PC-3 (cell line): ENCODE measurements around the gene GPR37L1. TPM values are rescaled to one million over a fixed set of nuclear protein-coding genes. Genes with fewer than 3 reads are reported as not detected.

Experiments used
- ATAC-seq: fragments of 200-7000 bp; cut with Tn5 transposase; 2 replicates; pipeline ENCODE4 v1.9.1; 2020; ENCODE audit warnings: mild to moderate bottlenecking, moderate library complexity
- BruUV-seq: library from RNA; stranded (reverse); fragments of 400-500 nt; replicated peaks from 2 replicates; lab custom pipeline; 2021; lab: Mats Ljungman, UMichigan
- CTCF ChIA-PET: fragments of 300-600 bp; sonication (Branson Sonifier 250); formaldehyde crosslinking; loops from one replicate; lab custom pipeline; 2022; ENCODE audit warnings: antibody characterized with exemption; lab: Charles Lee
- POLR2A ChIA-PET: fragments of 300-600 bp; sonication (Branson Sonifier 250); formaldehyde crosslinking; loops from one replicate; lab custom pipeline; 2022; ENCODE audit warnings: antibody characterized with exemption; ENCODE audit not compliant: unreplicated experiment; lab: Charles Lee
- DNase-seq: peaks from one replicate; pipeline ENCODE4 v3.0.0-alpha.2; 2015
- H2AFZ ChIP-seq: fragments of 300-600 bp; sonication (generic); 2 replicates; pipeline ENCODE4 v1.6.0; 2016; ENCODE audit warnings: antibody characterized with exemption, low read length
- H3F3A ChIP-seq: fragments of 300-600 bp; sonication (generic); one replicate; pipeline ENCODE4 v1.6.0; 2017; ENCODE audit warnings: antibody characterized with exemption, low read length, control low read depth, mild to moderate bottlenecking; ENCODE audit not compliant: unreplicated experiment
- H3K27ac ChIP-seq: fragments of 300-600 bp; sonication (generic); 2 replicates; pipeline ENCODE4 v1.5.1; 2016; ENCODE audit warnings: mild to moderate bottlenecking, low read length
- H3K27me3 ChIP-seq: fragments of 300-600 bp; sonication (generic); 2 replicates; pipeline ENCODE4 v1.6.1; 2016; ENCODE audit warnings: low read length, mixed read lengths
- H3K36me3 ChIP-seq: fragments of 300-600 bp; sonication (generic); 2 replicates; pipeline ENCODE4 v1.6.1; 2016; ENCODE audit warnings: low read depth, mixed run types, low read length, mixed read lengths
- H3K4me1 ChIP-seq: fragments of 300-600 bp; sonication (generic); 2 replicates; pipeline ENCODE4 v1.5.1; 2016; ENCODE audit warnings: low read length; ENCODE audit not compliant: insufficient read depth
- H3K4me2 ChIP-seq: fragments of 300-600 bp; sonication (generic); 2 replicates; pipeline ENCODE4 v1.6.0; 2016; ENCODE audit warnings: low read length
- H3K4me3 ChIP-seq: fragments of 300-600 bp; sonication (generic); 2 replicates; pipeline ENCODE4 v1.5.1; 2016; ENCODE audit warnings: mild to moderate bottlenecking, low read length, mixed read lengths
- H3K79me2 ChIP-seq: fragments of 300-600 bp; sonication (generic); 2 replicates; pipeline ENCODE4 v1.6.1; 2017; ENCODE audit warnings: low read length, mixed read lengths
- H3K9ac ChIP-seq: fragments of 300-600 bp; sonication (generic); 2 replicates; pipeline ENCODE4 v1.6.0; 2016; ENCODE audit warnings: mild to moderate bottlenecking, low read length
- H3K9me2 ChIP-seq: fragments of 300-600 bp; sonication (generic); replicated peaks from 2 replicates; pipeline ENCODE4 v1.6.1; 2016; ENCODE audit warnings: mixed run types, low read length, mixed read lengths
- H3K9me3 ChIP-seq: fragments of 300-600 bp; sonication (generic); 2 replicates; pipeline ENCODE4 v1.6.1; 2016; ENCODE audit warnings: low read length, mixed read lengths
- H4K20me1 ChIP-seq: fragments of 300-600 bp; sonication (generic); 2 replicates; pipeline ENCODE4 v1.6.1; 2016; ENCODE audit warnings: low read length, mixed read lengths
- CTCF ChIP-seq: fragments of 300-600 bp; sonication (generic); conservative IDR thresholded peaks from 2 replicates; pipeline ENCODE4 v1.5.1; 2017; ENCODE audit warnings: antibody characterized with exemption, low read depth, mild to moderate bottlenecking, low read length
- EZH2 ChIP-seq: fragments of 300-600 bp; sonication (generic); IDR thresholded peaks from one replicate; pipeline ENCODE4 v1.6.1; 2017; ENCODE audit warnings: antibody characterized with exemption, mild to moderate bottlenecking, low read length; ENCODE audit not compliant: unreplicated experiment
- EZH2phosphoT487 ChIP-seq: fragments of 300-600 bp; sonication (generic); IDR thresholded peaks from 2 replicates; pipeline ENCODE4 v1.6.1; 2018; ENCODE audit warnings: mild to moderate bottlenecking, antibody characterized with exemption, low read length, borderline replicate concordance
- intact Hi-C: fragments of 100-400 bp; cut with micrococcal nuclease; formaldehyde crosslinking; loops from 2 replicates; pipeline ENCODE4 v1.9.0; 2023
- total RNA-seq: library from RNA; depleted of rRNA; stranded (reverse); fragments of >200 nt; gene quantifications from 2 replicates; pipeline ENCODE4 v1.2.3, GENCODE V29; 2014

Gene GPR37L1
- total RNA-seq, 1 experiment from 2014 or later = 0.04 TPM

DNA sequence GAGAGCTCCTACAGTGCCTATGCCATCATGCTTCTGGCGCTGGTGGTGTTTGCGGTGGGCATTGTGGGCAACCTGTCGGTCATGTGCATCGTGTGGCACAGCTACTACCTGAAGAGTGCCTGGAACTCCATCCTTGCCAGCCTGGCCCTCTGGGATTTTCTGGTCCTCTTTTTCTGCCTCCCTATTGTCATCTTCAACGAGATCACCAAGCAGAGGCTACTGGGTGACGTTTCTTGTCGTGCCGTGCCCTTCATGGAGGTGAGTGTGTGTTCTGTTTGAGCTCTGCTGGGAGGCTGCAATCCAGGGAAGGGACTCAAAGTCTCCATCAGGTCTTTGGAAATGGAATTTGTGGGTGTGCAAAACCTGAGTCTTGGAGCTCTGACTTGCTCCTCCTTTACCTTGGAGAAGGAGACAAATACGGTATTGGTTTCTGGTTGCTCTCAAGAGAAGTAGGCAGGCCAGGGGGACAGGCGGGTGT is 658 bp downstream of the GPR37L1 start:
- no peak overlapping the region for H3K27ac ChIP-seq
- no peaks in the 10 kb centered on the region for H4K20me1 ChIP-seq
- no TSS peak for BruUV-seq
- DNase-seq = no peak
- intact Hi-C loops = no loop called here
- no peak overlapping the region for H2AFZ ChIP-seq
- H3K9me2 ChIP-seq = no peaks in the 10 kb centered on the region
- no peak for ATAC-seq
- no peak overlapping the region for H3K4me2 ChIP-seq
- H3K36me3 ChIP-seq = no peaks in the 10 kb centered on the region
- CTCF ChIA-PET = interaction anchor here (0.7 kb wide), 2 partner anchors 120 to 633 kb away, joined by 3 read pairs; no protein-coding TSS in a partner anchor
- no peaks in the 10 kb centered on the region for H3K27me3 ChIP-seq
- H3K9me3 ChIP-seq = no peaks in the 10 kb centered on the region
- POLR2A ChIA-PET = no interaction called here
- H3K4me1 ChIP-seq = peaks cover 5% of the 10 kb centered on the region
- no peak overlapping the region for H3K9ac ChIP-seq
- H3K79me2 ChIP-seq = no peaks in the 10 kb centered on the region
- no peak overlapping the region for H3K4me3 ChIP-seq
- H3F3A ChIP-seq = no peaks in the 10 kb centered on the region
- TF ChIP-seq EZH2phosphoT487 = no peak
- TF ChIP-seq EZH2 = no peak
- TF ChIP-seq CTCF = no peak

DNA sequence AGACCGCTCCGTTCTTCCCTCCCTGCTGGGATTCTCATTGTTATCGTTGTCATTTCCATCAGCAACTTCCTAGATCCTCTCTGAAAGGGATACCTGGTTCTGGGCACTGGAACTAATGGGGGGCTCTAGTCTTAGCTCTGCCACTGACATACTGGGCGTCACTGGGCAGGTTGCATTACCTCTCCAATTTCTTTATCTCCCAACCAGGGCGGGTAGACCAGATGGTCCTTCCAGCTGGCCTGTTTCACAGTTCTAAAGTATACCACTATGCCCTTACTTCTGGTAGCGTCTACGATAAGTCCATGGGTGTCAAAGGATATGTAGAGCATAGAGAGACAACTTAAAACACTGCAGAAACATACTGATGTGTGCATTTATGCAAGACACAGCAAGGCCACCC is 1.4 kb downstream of the GPR37L1 start:
- TF ChIP-seq CTCF = no peak
- no peak for TF ChIP-seq EZH2
- TF ChIP-seq EZH2phosphoT487 = no peak
- no peak overlapping the region for H3K9ac ChIP-seq
- CTCF ChIA-PET = interaction anchor here (0.5 to 0.7 kb wide), 2 partner anchors 38 to 120 kb away, joined by 3 read pairs; no protein-coding TSS in a partner anchor

GRCh38 chr1:202125611-202126010 is 2.9 kb downstream of the GPR37L1 start:
- Histone ChIP-seq H3K79me2 (no peaks in the 10 kb centered on the region), H4K20me1 (no peaks in the 10 kb centered on the region), H3F3A (no peaks in the 10 kb centered on the region), H3K9me3 (no peaks in the 10 kb centered on the region), H3K36me3 (no peaks in the 10 kb centered on the region), H3K4me3 (no peak overlapping the region), H3K4me1 (no peaks in the 10 kb centered on the region), H2AFZ (no peak overlapping the region), H3K9ac (no peak overlapping the region), H3K4me2 (no peak overlapping the region), H3K27ac (no peak overlapping the region), H3K9me2 (no peaks in the 10 kb centered on the region), H3K27me3 (no peaks in the 10 kb centered on the region)
- ChIA-PET CTCF (no interaction called here), POLR2A (no interaction called here)
- ATAC-seq (no peak), DNase-seq (no peak)
- intact Hi-C loops = no loop called here
- TF ChIP-seq EZH2phosphoT487 = no peak
- no peak for TF ChIP-seq CTCF
- no TSS peak for BruUV-seq

More for the DNA sequence above, 1.4 kb downstream of the GPR37L1 start:
- Histone ChIP-seq H3K36me3 (no peaks in the 10 kb centered on the region), H3K27ac (no peak overlapping the region), H3K9me3 (no peaks in the 10 kb centered on the region), H3K9me2 (no peaks in the 10 kb centered on the region), H4K20me1 (no peaks in the 10 kb centered on the region), H3K4me2 (no peak overlapping the region), H2AFZ (no peak overlapping the region), H3K27me3 (no peaks in the 10 kb centered on the region), H3K4me3 (no peak overlapping the region), H3K4me1 (no peaks in the 10 kb centered on the region), H3F3A (no peaks in the 10 kb centered on the region), H3K79me2 (no peaks in the 10 kb centered on the region)
- intact Hi-C loops = no loop called here
- ATAC-seq (no peak), DNase-seq (no peak)
- POLR2A ChIA-PET = no interaction called here
- no TSS peak for BruUV-seq
